A549 treated with AZD9567 at 1 μM for 4 hours (cell line): ENCODE data around the gene MAP2K4. TPM values are rescaled to one million over a fixed set of nuclear protein-coding genes. Genes with fewer than 3 reads are reported as not detected.

Experiments
- total RNA-seq: library from RNA; stranded (reverse); fragments of 200-300 nt; extraction: Qiagen RNA extraction; gene quantifications from 5 replicates; pipeline ENCODE4 v1.2.3, GENCODE V29; 2022; ENCODE audit not compliant: insufficient read depth

The MAP2K4 gene
- 27.1 to 45.4 TPM (median 29.9 TPM) in 5 replicates for total RNA-seq

DNA sequence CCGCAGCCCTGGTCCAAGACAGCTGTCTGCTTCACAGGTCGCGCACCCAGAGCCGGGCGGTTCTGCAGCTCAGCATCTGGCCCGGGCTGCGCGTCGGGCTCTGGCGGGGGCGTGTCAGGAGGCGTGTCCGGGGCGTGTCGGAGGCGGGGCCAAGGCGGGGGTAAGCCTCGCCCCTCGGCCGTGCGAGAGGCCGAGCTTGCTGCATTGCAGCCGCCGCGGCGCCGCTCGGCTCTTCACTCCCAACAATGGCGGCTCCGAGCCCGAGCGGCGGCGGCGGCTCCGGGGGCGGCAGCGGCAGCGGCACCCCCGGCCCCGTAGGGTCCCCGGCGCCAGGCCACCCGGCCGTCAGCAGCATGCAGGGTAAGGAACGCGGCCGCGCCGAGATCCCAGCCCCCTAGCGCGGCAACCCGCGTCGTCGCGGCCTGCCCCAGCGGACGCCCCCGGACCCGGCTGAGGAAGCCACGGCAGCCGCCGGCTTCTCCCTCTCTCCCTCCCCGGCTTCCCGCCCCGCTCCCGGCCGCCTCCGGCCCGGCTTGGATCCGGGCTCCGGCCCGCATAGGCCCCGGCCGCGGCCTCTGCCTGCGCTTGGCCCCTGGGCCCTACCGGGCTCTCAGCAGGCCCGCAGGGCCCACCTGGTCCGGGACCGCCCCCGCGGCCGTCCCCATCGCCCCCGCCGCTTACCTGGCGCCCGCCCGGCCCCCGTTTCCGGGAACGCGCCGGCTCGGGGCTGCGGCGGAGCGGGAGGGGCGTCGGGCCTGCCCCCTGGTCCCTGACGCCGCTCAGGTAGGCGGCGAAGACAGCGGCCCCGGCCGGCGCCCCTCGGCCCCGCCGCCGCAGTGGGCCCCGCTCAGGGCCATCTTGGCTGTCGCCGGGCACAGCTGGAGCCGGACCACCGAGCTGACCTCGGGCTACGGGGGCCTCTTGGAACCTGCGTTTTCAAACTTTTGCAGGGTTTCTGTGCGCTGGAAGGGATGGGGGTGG is at the start of gene MAP2K4:
Gene MAP2K4 (plus strand): TSS at position 236 of the 981 bp plus-strand sequence. CDS start 10 bp downstream, at position 246.

GRCh38 chr17:11997147-11997971 is 23.3 kb upstream of the MAP2K4 start, which contains the start of gene ZNF18:
ZNF18 (minus strand) TSS chr17:11997475; CDS start chr17:11992829, 4,646 bp downstream.

Other genes with a start within 250 kb of the MAP2K4 start
- 5.1 to 6.2 TPM (median 5.7 TPM) in 5 replicates for gene ZNF18, start 23.4 kb upstream of the MAP2K4 start, total RNA-seq